ENCODE measurements around the gene NACC2.
A peak's percentile ranks its signal among the peaks of the same experiment; 100 is the strongest.

Gene NACC2

GRCh38 chr9:136111190-136111589 is 16.1 kb upstream of the NACC2 start:
- TF ChIP-seq, protein P1, sequence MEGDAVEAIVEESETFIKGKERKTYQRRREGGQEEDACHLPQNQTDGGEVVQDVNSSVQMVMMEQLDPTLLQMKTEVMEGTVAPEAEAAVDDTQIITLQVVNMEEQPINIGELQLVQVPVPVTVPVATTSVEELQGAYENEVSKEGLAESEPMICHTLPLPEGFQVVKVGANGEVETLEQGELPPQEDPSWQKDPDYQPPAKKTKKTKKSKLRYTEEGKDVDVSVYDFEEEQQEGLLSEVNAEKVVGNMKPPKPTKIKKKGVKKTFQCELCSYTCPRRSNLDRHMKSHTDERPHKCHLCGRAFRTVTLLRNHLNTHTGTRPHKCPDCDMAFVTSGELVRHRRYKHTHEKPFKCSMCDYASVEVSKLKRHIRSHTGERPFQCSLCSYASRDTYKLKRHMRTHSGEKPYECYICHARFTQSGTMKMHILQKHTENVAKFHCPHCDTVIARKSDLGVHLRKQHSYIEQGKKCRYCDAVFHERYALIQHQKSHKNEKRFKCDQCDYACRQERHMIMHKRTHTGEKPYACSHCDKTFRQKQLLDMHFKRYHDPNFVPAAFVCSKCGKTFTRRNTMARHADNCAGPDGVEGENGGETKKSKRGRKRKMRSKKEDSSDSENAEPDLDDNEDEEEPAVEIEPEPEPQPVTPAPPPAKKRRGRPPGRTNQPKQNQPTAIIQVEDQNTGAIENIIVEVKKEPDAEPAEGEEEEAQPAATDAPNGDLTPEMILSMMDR (IDR thresholded peaks at IDR 0.05), result no peak
- H3K9me3 ChIP-seq (ENCODE audit: control insufficient read depth, low read length), result no peaks in the 10 kb centered on the region
- no peak overlapping the region for H3K27ac ChIP-seq
- H3K4me1 ChIP-seq, result peaks cover 5% of the 10 kb centered on the region
- H3K4me2 ChIP-seq (ENCODE audit: low read length), result no peak overlapping the region
- H3K36me3 ChIP-seq (ENCODE audit: control insufficient read depth, insufficient read depth, low read length), result no peaks in the 10 kb centered on the region
- no peak overlapping the region for H3K9ac ChIP-seq
- no peaks in the 10 kb centered on the region for H3K27me3 ChIP-seq (ENCODE audit: control insufficient read depth, insufficient read depth, low read length)
- H3K79me2 ChIP-seq, result no peaks in the 10 kb centered on the region
- H2AFZ ChIP-seq, result no peak overlapping the region
- H3K4me3 ChIP-seq (ENCODE audit: low read depth, low read length), result no peak overlapping the region

- H2AFZ ChIP-seq, result peak overlapping the region; percentile 53
- no peak overlapping the region for H3K9ac ChIP-seq
- H3K4me3 ChIP-seq (ENCODE audit: low read depth, low read length), result peak overlapping the region; percentile 11
- no peaks in the 10 kb centered on the region for H3K9me3 ChIP-seq (ENCODE audit: control insufficient read depth, low read length)
- no peaks in the 10 kb centered on the region for H3K27me3 ChIP-seq (ENCODE audit: control insufficient read depth, insufficient read depth, low read length)
- TF ChIP-seq, protein P1 (IDR thresholded peaks at IDR 0.05), result no peak
- no peaks in the 10 kb centered on the region for H3K36me3 ChIP-seq (ENCODE audit: control insufficient read depth, insufficient read depth, low read length)
- H3K4me2 ChIP-seq (ENCODE audit: low read length), result peak overlapping the region; percentile 70
- no peaks in the 10 kb centered on the region for H3K79me2 ChIP-seq
- H3K4me1 ChIP-seq, result peaks cover 5% of the 10 kb centered on the region
- H3K27ac ChIP-seq, result peak overlapping the region; percentile 42
Observed at GRCh38 chr9:136110082-136111061, 15.3 kb upstream of the NACC2 start.

DNA sequence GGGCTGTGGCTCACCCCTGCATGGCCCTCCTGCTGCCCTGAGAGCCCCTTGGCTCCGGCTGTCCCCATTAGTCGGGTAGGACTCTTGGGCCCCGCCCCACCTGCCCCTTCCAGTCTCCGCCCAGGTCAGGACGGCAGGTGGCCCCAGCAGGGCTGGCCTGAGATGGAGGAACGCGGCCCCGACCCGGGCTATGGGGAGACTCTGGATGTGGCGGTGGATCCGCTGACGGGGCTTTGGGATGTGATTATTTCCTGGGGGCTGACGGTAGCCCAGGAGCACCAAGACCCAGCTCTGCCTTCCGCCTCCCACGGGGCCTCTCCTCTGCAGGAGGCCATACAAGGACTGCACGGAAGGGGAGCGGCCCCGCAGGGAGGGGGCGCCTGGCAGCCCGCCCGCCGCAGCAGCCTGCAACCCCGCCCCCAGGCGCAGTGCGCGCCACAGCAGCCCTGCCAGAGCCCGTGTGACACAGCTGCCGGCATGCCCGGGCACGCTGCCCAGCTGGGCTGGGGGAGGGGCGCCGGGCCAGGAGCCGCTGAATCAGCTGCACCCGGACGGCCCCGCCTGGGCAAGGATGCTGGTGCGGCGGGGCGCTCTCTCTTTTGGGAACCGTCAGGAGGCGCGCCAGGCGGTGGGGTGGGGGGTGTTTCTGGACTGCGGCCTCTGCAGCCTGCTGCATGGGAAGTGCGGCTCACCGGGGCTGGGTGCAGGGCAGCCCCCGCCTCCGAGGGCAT is 14.4 kb upstream of the NACC2 start:
- Histone ChIP-seq H3K9me3 (ENCODE audit: control insufficient read depth, low read length) (no peaks in the 10 kb centered on the region), H3K79me2 (no peaks in the 10 kb centered on the region), H3K4me1 (peaks cover 7% of the 10 kb centered on the region), H3K4me2 (ENCODE audit: low read length) (peak overlapping the region; percentile 70), H3K36me3 (ENCODE audit: control insufficient read depth, insufficient read depth, low read length) (no peaks in the 10 kb centered on the region), H3K9ac (no peak overlapping the region), H3K27me3 (ENCODE audit: control insufficient read depth, insufficient read depth, low read length) (no peaks in the 10 kb centered on the region), H2AFZ (peak overlapping the region; percentile 73), H3K27ac (peak overlapping the region; percentile 59), H3K4me3 (ENCODE audit: low read depth, low read length) (peak overlapping the region; percentile 36)
- TF ChIP-seq, protein P1 (IDR thresholded peaks at IDR 0.05), result peak; percentile 16

GRCh38 chr9:136108648-136109266 is 13.7 kb upstream of the NACC2 start:
- H3K4me1 ChIP-seq, result peaks cover 9% of the 10 kb centered on the region
- no peak overlapping the region for H3K4me3 ChIP-seq (ENCODE audit: low read depth, low read length)
- no peak overlapping the region for H3K9ac ChIP-seq

More at GRCh38 chr9:136108648-136109266, 13.7 kb upstream of the NACC2 start:
- peak overlapping the region; percentile 70 for H3K4me2 ChIP-seq (ENCODE audit: low read length)
- peak overlapping the region; percentile 59 for H3K27ac ChIP-seq
- H2AFZ ChIP-seq, result peak overlapping the region; percentile 73
- TF ChIP-seq, protein P1 (IDR thresholded peaks at IDR 0.05), result no peak
- no peaks in the 10 kb centered on the region for H3K9me3 ChIP-seq (ENCODE audit: control insufficient read depth, low read length)
- H3K27me3 ChIP-seq (ENCODE audit: control insufficient read depth, insufficient read depth, low read length), result no peaks in the 10 kb centered on the region
- no peaks in the 10 kb centered on the region for H3K36me3 ChIP-seq (ENCODE audit: control insufficient read depth, insufficient read depth, low read length)
- H3K79me2 ChIP-seq, result no peaks in the 10 kb centered on the region

All from parathyroid adenoma (tissue), 2 donors.